H9 (cell line): ENCODE results near the gene KCNIP1. TPM values are rescaled to one million over a fixed set of nuclear protein-coding genes. Genes with fewer than 3 reads are reported as not detected.

Experiments used
- DNase-seq: peaks from one replicate; pipeline ENCODE4 v3.0.0-alpha.2; 2017
- H2AFZ ChIP-seq: one replicate; pipeline ENCODE4 v1.6.1; 2013; ENCODE audit warnings: mild to moderate bottlenecking, low read length, control low read depth, moderate library complexity
- H2AK5ac ChIP-seq: 2 replicates; pipeline ENCODE4 v1.6.1; 2013; ENCODE audit warnings: low read length, control low read depth, mixed read lengths; ENCODE audit not compliant: insufficient read length
- H2BK120ac ChIP-seq: one replicate; pipeline ENCODE4 v1.6.1; 2013; ENCODE audit warnings: low read depth, mild to moderate bottlenecking, low read length, control low read depth, inconsistent platforms; ENCODE audit not compliant: poor library complexity, severe bottlenecking
- H2BK12ac ChIP-seq: 2 replicates; pipeline ENCODE4 v1.6.1; 2013; ENCODE audit warnings: low read length, control low read depth, mixed read lengths, low read depth; ENCODE audit not compliant: insufficient read length
- H2BK15ac ChIP-seq: 2 replicates; pipeline ENCODE4 v1.6.1; 2013; ENCODE audit warnings: low read depth, low read length, control low read depth
- H2BK20ac ChIP-seq: one replicate; pipeline ENCODE4 v1.6.1; 2013; ENCODE audit warnings: low read depth, mild to moderate bottlenecking, low read length, control low read depth, inconsistent platforms; ENCODE audit not compliant: poor library complexity, severe bottlenecking
- H2BK5ac ChIP-seq: 2 replicates; pipeline ENCODE4 v1.6.1; 2013; ENCODE audit warnings: low read length, control low read depth, mixed read lengths; ENCODE audit not compliant: insufficient read length
- H3K14ac ChIP-seq: 2 replicates; pipeline ENCODE4 v1.6.1; 2013; ENCODE audit warnings: low read length, control low read depth; ENCODE audit not compliant: insufficient read depth
- H3K18ac ChIP-seq: 2 replicates; pipeline ENCODE4 v1.6.1; 2013; ENCODE audit warnings: low read depth, mild to moderate bottlenecking, mixed read lengths, low read length, control low read depth; ENCODE audit not compliant: insufficient read length
- H3K23ac ChIP-seq: 2 replicates; pipeline ENCODE4 v1.6.1; 2013; ENCODE audit warnings: low read length, control low read depth, mixed read lengths, low read depth; ENCODE audit not compliant: insufficient read length
- H3K23me2 ChIP-seq: 2 replicates; pipeline ENCODE4 v1.6.1; 2013; ENCODE audit warnings: low read depth, mild to moderate bottlenecking, mixed read lengths, low read length, control low read depth; ENCODE audit not compliant: insufficient read length, poor library complexity, severe bottlenecking
- H3K27ac ChIP-seq: 2 replicates; pipeline ENCODE4 v1.5.1; 2013; ENCODE audit warnings: low read length, control low read depth, mixed read lengths, low read depth; ENCODE audit not compliant: insufficient read length
- H3K27me3 ChIP-seq: 2 replicates; pipeline ENCODE4 v1.6.1; 2013; ENCODE audit warnings: low read length, control low read depth, inconsistent platforms; ENCODE audit not compliant: insufficient read depth
- H3K4ac ChIP-seq: 2 replicates; pipeline ENCODE4 v1.6.1; 2013; ENCODE audit warnings: low read depth, mild to moderate bottlenecking, control low read depth, inconsistent platforms, low read length, moderate library complexity
- H3K4me1 ChIP-seq: 2 replicates; pipeline ENCODE4 v1.6.1; 2013; ENCODE audit warnings: low read length, control low read depth, inconsistent platforms; ENCODE audit not compliant: insufficient read depth
- H3K4me2 ChIP-seq: 2 replicates; pipeline ENCODE4 v1.6.1; 2013; ENCODE audit warnings: low read length, control low read depth, mixed read lengths; ENCODE audit not compliant: insufficient read length, insufficient read depth
- H3K56ac ChIP-seq: 2 replicates; pipeline ENCODE4 v1.6.1; 2013; ENCODE audit warnings: low read depth, mild to moderate bottlenecking, mixed read lengths, low read length, control low read depth; ENCODE audit not compliant: insufficient read length
- H3K79me1 ChIP-seq: 2 replicates; pipeline ENCODE4 v1.6.1; 2013; ENCODE audit warnings: low read depth, mild to moderate bottlenecking, moderate library complexity, low read length, control low read depth, inconsistent platforms; ENCODE audit not compliant: insufficient read depth, poor library complexity, severe bottlenecking
- H3K79me2 ChIP-seq: 2 replicates; pipeline ENCODE4 v1.6.1; 2013; ENCODE audit warnings: low read length, control low read depth, inconsistent platforms; ENCODE audit not compliant: insufficient read depth
- H3K9ac ChIP-seq: 2 replicates; pipeline ENCODE4 v1.6.1; 2013; ENCODE audit warnings: low read length, control low read depth, mixed read lengths; ENCODE audit not compliant: insufficient read length; ENCODE audit errors: extremely low read depth
- H3K9me3 ChIP-seq: one replicate; pipeline ENCODE4 v1.6.1; 2013; ENCODE audit warnings: low read depth, low read length, inconsistent platforms; ENCODE audit not compliant: control insufficient read depth
- H3T11ph ChIP-seq: one replicate; pipeline ENCODE4 v1.6.1; 2013; ENCODE audit warnings: mild to moderate bottlenecking, low read length, control low read depth, inconsistent platforms
- H4K20me1 ChIP-seq: one replicate; pipeline ENCODE4 v1.6.1; 2013; ENCODE audit not compliant: control insufficient read depth, insufficient read length, insufficient read depth
- H4K5ac ChIP-seq: 2 replicates; pipeline ENCODE4 v1.6.1; 2013; ENCODE audit warnings: low read depth, mild to moderate bottlenecking, mixed read lengths, low read length, control low read depth; ENCODE audit not compliant: insufficient read length
- H4K8ac ChIP-seq: replicated peaks from 2 replicates; pipeline ENCODE4 v1.6.1; 2013; ENCODE audit warnings: low read length, control low read depth, mixed read lengths, low read depth; ENCODE audit not compliant: insufficient read length
- H4K91ac ChIP-seq: 2 replicates; pipeline ENCODE4 v1.6.1; 2013; ENCODE audit warnings: low read depth, mild to moderate bottlenecking, moderate library complexity, mixed read lengths, low read length, control low read depth; ENCODE audit not compliant: insufficient read length
- H3K27ac Mint-ChIP-seq, 3 experiments: 2 replicates in 2 of 3; 3 replicates in 1 of 3; pipeline ENCODE4 v1.8.0; 2020 to 2021; ENCODE audit warnings: mixed read lengths in 3 of 3, mild to moderate bottlenecking in 1 of 3, moderate library complexity in 1 of 3
- H3K27me3 Mint-ChIP-seq: 2 replicates; pipeline ENCODE4 v1.8.0; 2021; ENCODE audit warnings: low read depth, mild to moderate bottlenecking, moderate library complexity, mixed read lengths
- H3K36me3 Mint-ChIP-seq, 3 experiments: 2 replicates in 2 of 3; 3 replicates in 1 of 3; pipeline ENCODE4 v1.8.0; 2020 to 2021; ENCODE audit warnings: low read depth in 3 of 3, mixed read lengths in 3 of 3; ENCODE audit not compliant: insufficient read depth in 1 of 3
- H3K4me1 Mint-ChIP-seq, 2 experiments: 2 replicates each; pipeline ENCODE4 v1.8.0; 2020; ENCODE audit warnings: mixed read lengths in 2 of 2
- H3K4me3 Mint-ChIP-seq, 2 experiments: 2 replicates in 1 of 2; 3 replicates in 1 of 2; pipeline ENCODE4 v1.8.0; 2020 to 2021; ENCODE audit warnings: mild to moderate bottlenecking in 2 of 2, mixed read lengths in 2 of 2, moderate library complexity in 1 of 2
- H3K9me3 Mint-ChIP-seq, 2 experiments: 2 replicates in 1 of 2; 3 replicates in 1 of 2; pipeline ENCODE4 v1.8.0; 2020; ENCODE audit warnings: mild to moderate bottlenecking in 2 of 2, mixed read lengths in 2 of 2, moderate library complexity in 1 of 2
- WGBS: extraction: QIAGEN DNeasy Blood & Tissue Kit; methylation state at CpG from one replicate; pipeline ENCODE4 v1.1.7; 2013; ENCODE audit warnings: missing lambda C conversion rate, low lambda C conversion rate, mixed read lengths; ENCODE audit not compliant: insufficient read length; ENCODE audit errors: extremely low coverage; 5-methylcytosine and 5-hydroxymethylcytosine counted together
- total RNA-seq: library from RNA; stranded (reverse); gene quantifications from 2 replicates; pipeline ENCODE4 v1.2.1, GENCODE V29; 2021
- TF ChIP-seq, protein P1 (sequence below): fragments of 200-600 bp; sonication (generic); conservative IDR thresholded peaks from 3 replicates; pipeline ENCODE4 v1.8.0; 2021; ENCODE audit warnings: antibody characterized with exemption, mild to moderate bottlenecking

The KCNIP1 gene
- total RNA-seq, 1 experiment from 2014 or later: 0.63 TPM

- Histone ChIP-seq H3K18ac (no peak overlapping the region), H3K4me2 (no peak overlapping the region), H3K9ac (no peak overlapping the region), H4K8ac (no peak overlapping the region), H2BK20ac (no peak overlapping the region), H3K27me3 (no peaks in the 10 kb centered on the region), H2BK15ac (no peak overlapping the region), H3K4ac (no peak overlapping the region), H3K79me2 (no peaks in the 10 kb centered on the region), H2BK12ac (no peak overlapping the region), H2BK5ac (no peak overlapping the region), H3K23me2 (no peaks in the 10 kb centered on the region), H2AFZ (no peak overlapping the region), H2BK120ac (no peak overlapping the region), H3K56ac (no peak overlapping the region), H4K20me1 (no peaks in the 10 kb centered on the region), H3K27ac (no peak overlapping the region), H3T11ph (no peak overlapping the region), H4K5ac (no peak overlapping the region), H2AK5ac (no peak overlapping the region), H3K9me3 (peaks cover 8% of the 10 kb centered on the region), H3K79me1 (no peaks in the 10 kb centered on the region), H3K14ac (no peak overlapping the region), H3K23ac (no peak overlapping the region), H4K91ac (no peak overlapping the region), H3K4me1 (no peaks in the 10 kb centered on the region)
- Mint-ChIP-seq H3K9me3 (peaks cover 13 to 16% of the 10 kb centered on the region in 2 experiments; a peak in 4 of 5 replicates), H3K4me3 (no peak overlapping the region), H3K27ac (no peak overlapping the region), H3K36me3 (peaks cover 10 to 16% (median 10%) of the 10 kb centered on the region in 3 experiments; a peak in 6 of 7 replicates), H3K4me1 (peaks cover 32 to 42% of the 10 kb centered on the region in 2 experiments), H3K27me3 (peaks cover 19% of the 10 kb centered on the region)
- TF ChIP-seq, protein P1, sequence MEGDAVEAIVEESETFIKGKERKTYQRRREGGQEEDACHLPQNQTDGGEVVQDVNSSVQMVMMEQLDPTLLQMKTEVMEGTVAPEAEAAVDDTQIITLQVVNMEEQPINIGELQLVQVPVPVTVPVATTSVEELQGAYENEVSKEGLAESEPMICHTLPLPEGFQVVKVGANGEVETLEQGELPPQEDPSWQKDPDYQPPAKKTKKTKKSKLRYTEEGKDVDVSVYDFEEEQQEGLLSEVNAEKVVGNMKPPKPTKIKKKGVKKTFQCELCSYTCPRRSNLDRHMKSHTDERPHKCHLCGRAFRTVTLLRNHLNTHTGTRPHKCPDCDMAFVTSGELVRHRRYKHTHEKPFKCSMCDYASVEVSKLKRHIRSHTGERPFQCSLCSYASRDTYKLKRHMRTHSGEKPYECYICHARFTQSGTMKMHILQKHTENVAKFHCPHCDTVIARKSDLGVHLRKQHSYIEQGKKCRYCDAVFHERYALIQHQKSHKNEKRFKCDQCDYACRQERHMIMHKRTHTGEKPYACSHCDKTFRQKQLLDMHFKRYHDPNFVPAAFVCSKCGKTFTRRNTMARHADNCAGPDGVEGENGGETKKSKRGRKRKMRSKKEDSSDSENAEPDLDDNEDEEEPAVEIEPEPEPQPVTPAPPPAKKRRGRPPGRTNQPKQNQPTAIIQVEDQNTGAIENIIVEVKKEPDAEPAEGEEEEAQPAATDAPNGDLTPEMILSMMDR: no peak
- DNase-seq: no peak
- WGBS: no CpG with 5 or more reads among the region's 3 CpGs
Observed at GRCh38 chr5:170736966-170737365, 233.1 kb downstream of the KCNIP1 start.
